SK-N-SH treated with all-trans-retinoic acid at 6 μM for 48 hours (cell line): ENCODE results near the gene RFX8.

Experiments used
- ATAC-seq: fragments of 200-7000 bp; cut with Tn5 transposase; 3 replicates; pipeline ENCODE4 v1.9.1; 2020; ENCODE audit warnings: mild to moderate bottlenecking, moderate library complexity
- ARNTL ChIP-seq: fragments of 450-650 bp; formaldehyde crosslinking; IDR thresholded peaks from 2 replicates; pipeline ENCODE4 v1.5.0; 2020; ENCODE audit warnings: low read depth, mild to moderate bottlenecking, moderate library complexity, borderline replicate concordance
- BACH2 ChIP-seq: fragments of 250-450 bp; sonication (Bioruptor Pico); IDR thresholded peaks from 2 replicates; pipeline ENCODE4 v1.9.0; 2021; ENCODE audit warnings: mild to moderate bottlenecking, borderline replicate concordance
- CSDC2 ChIP-seq: fragments of 250-450 bp; sonication (Bioruptor Pico); IDR thresholded peaks from 2 replicates; pipeline ENCODE4 v1.5.0; 2020; ENCODE audit warnings: mild to moderate bottlenecking, moderate library complexity
- CSRNP3 ChIP-seq: fragments of 250-450 bp; sonication (Bioruptor Pico); IDR thresholded peaks from 2 replicates; pipeline ENCODE4 v1.5.1; 2021; ENCODE audit warnings: mild to moderate bottlenecking, moderate library complexity
- ESRRG ChIP-seq: fragments of 250-450 bp; sonication (Bioruptor Pico); IDR thresholded peaks from 2 replicates; pipeline ENCODE4 v1.6.1; 2021; ENCODE audit warnings: mild to moderate bottlenecking
- GLIS3 ChIP-seq: fragments of 250-450 bp; sonication (Bioruptor Pico); IDR thresholded peaks from 2 replicates; pipeline ENCODE4 v1.5.0; 2020; ENCODE audit warnings: mild to moderate bottlenecking, moderate library complexity
- ISL1 ChIP-seq: fragments of 250-450 bp; sonication (Bioruptor Pico); IDR thresholded peaks from 2 replicates; pipeline ENCODE4 v2.1.2; 2022; ENCODE audit warnings: mild to moderate bottlenecking, moderate library complexity
- PATZ1 ChIP-seq: fragments of 250-450 bp; sonication (Bioruptor Pico); IDR thresholded peaks from 2 replicates; pipeline ENCODE4 v1.8.0; 2020; ENCODE audit warnings: mild to moderate bottlenecking, moderate library complexity, borderline replicate concordance
- POU6F1 ChIP-seq: fragments of 250-450 bp; sonication (Bioruptor Pico); IDR thresholded peaks from 2 replicates; pipeline ENCODE4 v1.8.0; 2021; ENCODE audit warnings: low read depth, mild to moderate bottlenecking, moderate library complexity, borderline replicate concordance
- PPARA ChIP-seq: fragments of 250-450 bp; sonication (Bioruptor Pico); IDR thresholded peaks from 2 replicates; pipeline ENCODE4 v1.5.0; 2020; ENCODE audit warnings: mild to moderate bottlenecking, borderline replicate concordance
- RARB ChIP-seq: fragments of 250-450 bp; sonication (Bioruptor Pico); IDR thresholded peaks from 2 replicates; pipeline ENCODE4 v1.8.0; 2021; ENCODE audit warnings: mild to moderate bottlenecking, moderate library complexity
- SNAI2 ChIP-seq: fragments of 250-450 bp; sonication (Bioruptor Pico); IDR thresholded peaks from 2 replicates; pipeline ENCODE4 v1.5.0; 2020; ENCODE audit warnings: mild to moderate bottlenecking, moderate library complexity
- TCF4 ChIP-seq: fragments of 250-450 bp; sonication (Bioruptor Pico); IDR thresholded peaks from 2 replicates; pipeline ENCODE4 v1.8.0; 2021; ENCODE audit warnings: mild to moderate bottlenecking, moderate library complexity, borderline replicate concordance
- TOX ChIP-seq: fragments of 250-450 bp; sonication (Bioruptor Pico); IDR thresholded peaks from 2 replicates; pipeline ENCODE4 v1.8.0; 2021; ENCODE audit warnings: mild to moderate bottlenecking, moderate library complexity, borderline replicate concordance
- TSHZ2 ChIP-seq: fragments of 250-450 bp; sonication (Bioruptor Pico); IDR thresholded peaks from 2 replicates; pipeline ENCODE4 v1.5.0; 2020; ENCODE audit warnings: mild to moderate bottlenecking, moderate library complexity
- ZC3H10 ChIP-seq: fragments of 250-450 bp; sonication (Bioruptor Pico); IDR thresholded peaks from 2 replicates; pipeline ENCODE4 v1.5.1; 2021; ENCODE audit warnings: mild to moderate bottlenecking, moderate library complexity
- ZFP3 ChIP-seq: fragments of 250-450 bp; sonication (Bioruptor Pico); IDR thresholded peaks from 2 replicates; pipeline ENCODE4 v1.5.0; 2020; ENCODE audit warnings: mild to moderate bottlenecking, moderate library complexity
- ZNF565 ChIP-seq: fragments of 450-650 bp; formaldehyde crosslinking; conservative IDR thresholded peaks from 2 replicates; pipeline ENCODE4 v1.5.0; 2020; ENCODE audit warnings: low read depth, mild to moderate bottlenecking, moderate library complexity
- ZNF70 ChIP-seq: fragments of 450-650 bp; formaldehyde crosslinking; IDR thresholded peaks from 2 replicates; pipeline ENCODE4 v1.5.0; 2020; ENCODE audit warnings: mild to moderate bottlenecking, moderate library complexity
- ZNF8 ChIP-seq: fragments of 450-650 bp; formaldehyde crosslinking; IDR thresholded peaks from 2 replicates; pipeline ENCODE4 v1.5.0; 2020; ENCODE audit warnings: mild to moderate bottlenecking, moderate library complexity

The RFX8 gene

GRCh38 chr2:101467306-101467705, 7.6 kb downstream of the RFX8 start:
- TF ChIP-seq SNAI2 (CRISPR knock-in tag) (no peak), PPARA (CRISPR knock-in tag) (no peak), CSRNP3 (CRISPR knock-in tag) (no peak)
- ATAC-seq = no peak

- ATAC-seq = no peak
- no peak for TF ChIP-seq GLIS3 (CRISPR knock-in tag)
- TF ChIP-seq TSHZ2 (CRISPR knock-in tag) = no peak
- no peak for TF ChIP-seq ZFP3 (CRISPR knock-in tag)
- TF ChIP-seq CSDC2 (CRISPR knock-in tag) = no peak
- no peak for TF ChIP-seq ISL1 (CRISPR knock-in tag)
- TF ChIP-seq RARB (CRISPR knock-in tag) = no peak
- no peak for TF ChIP-seq ZNF8 (CRISPR knock-in tag)
- TF ChIP-seq CSRNP3 (CRISPR knock-in tag) = no peak
Observed at GRCh38 chr2:101466426-101466825, 8.5 kb downstream of the RFX8 start.

GRCh38 chr2:101464841-101465240, 10.1 kb downstream of the RFX8 start:
- ATAC-seq = no peak
- TF ChIP-seq ARNTL (CRISPR knock-in tag) (no peak), ZNF8 (CRISPR knock-in tag) (no peak), ISL1 (CRISPR knock-in tag) (no peak), ESRRG (CRISPR knock-in tag) (no peak), PPARA (CRISPR knock-in tag) (no peak), ZC3H10 (no peak), ZFP3 (CRISPR knock-in tag) (no peak), CSRNP3 (CRISPR knock-in tag) (no peak), TCF4 (no peak), BACH2 (no peak), TOX (CRISPR knock-in tag) (no peak), GLIS3 (CRISPR knock-in tag) (no peak), ZNF70 (CRISPR knock-in tag) (no peak), ZNF565 (CRISPR knock-in tag) (no peak), PATZ1 (no peak), POU6F1 (no peak), CSDC2 (CRISPR knock-in tag) (no peak), TSHZ2 (CRISPR knock-in tag) (no peak)
